Subcutaneous abdominal adipose tissue (tissue), 5 donors: Measurements from ENCODE around the gene RNF215.

ENCODE experiments used
- H3K27ac ChIP-seq: one replicate; pipeline ENCODE4 v1.7.0; 2013; ENCODE audit warnings: low read depth, mild to moderate bottlenecking, inconsistent platforms, low read length, moderate library complexity
- H3K27me3 ChIP-seq, 5 donors: one replicate each; pipeline ENCODE4 v1.7.0; 2013; ENCODE audit warnings: low read length in 5 of 5, inconsistent platforms in 1 of 5; ENCODE audit not compliant: control insufficient read depth in 5 of 5, insufficient read depth in 4 of 5
- H3K36me3 ChIP-seq, 5 donors: one replicate each; pipeline ENCODE4 v1.7.0; 2013; ENCODE audit warnings: low read length in 5 of 5; ENCODE audit not compliant: control insufficient read depth in 5 of 5, insufficient read depth in 5 of 5
- H3K4me1 ChIP-seq, 5 donors: one replicate each; pipeline ENCODE4 v1.7.0; 2013; ENCODE audit warnings: low read length in 5 of 5, mild to moderate bottlenecking in 3 of 5, moderate library complexity in 1 of 5; ENCODE audit not compliant: control insufficient read depth in 5 of 5, insufficient read depth in 5 of 5
- H3K4me3 ChIP-seq, 5 donors: one replicate each; pipeline ENCODE4 v1.7.0; 2013; ENCODE audit warnings: low read length in 5 of 5, low read depth in 1 of 5
- H3K9ac ChIP-seq, 5 donors: one replicate each; pipeline ENCODE4 v1.7.0; 2013; ENCODE audit warnings: low read length in 5 of 5, mild to moderate bottlenecking in 4 of 5, moderate library complexity in 3 of 5
- H3K9me3 ChIP-seq, 5 donors: one replicate each; pipeline ENCODE4 v1.7.0; 2013; ENCODE audit warnings: low read length in 5 of 5; ENCODE audit not compliant: control insufficient read depth in 5 of 5
- donor health status: healthy.
- donor health status: healthy.
- donor health status: healthy.
- donor health status: healthy.
- donor health status: healthy.

RNF215 gene

DNA sequence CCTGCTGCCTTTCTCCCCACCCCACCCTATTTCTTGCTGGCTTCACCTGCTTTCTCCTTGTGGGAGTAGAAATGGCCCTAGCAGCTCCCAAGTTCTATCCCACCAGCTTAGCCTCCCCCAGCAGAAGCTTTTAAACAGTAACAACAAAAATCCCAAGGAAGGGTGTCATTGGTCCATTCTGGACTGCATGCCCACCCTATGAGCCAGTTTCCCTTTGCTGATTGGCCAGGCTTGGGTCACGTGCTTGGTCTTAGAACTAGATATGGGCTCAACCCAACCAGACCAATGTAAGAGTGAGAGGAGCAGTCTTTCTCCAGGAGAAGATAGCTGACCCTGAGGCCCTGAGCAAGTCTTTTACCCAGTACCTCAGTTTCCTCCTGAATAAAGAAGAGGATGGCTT is 40.7 kb upstream of the RNF215 start:
- peaks cover 14 to 38% (median 38%) of the 10 kb centered on the region in 5 donors for H3K4me1 ChIP-seq
- H3K9me3 ChIP-seq: peaks cover 0 to 7% (median 0%) of the 10 kb centered on the region in 5 donors

DNA sequence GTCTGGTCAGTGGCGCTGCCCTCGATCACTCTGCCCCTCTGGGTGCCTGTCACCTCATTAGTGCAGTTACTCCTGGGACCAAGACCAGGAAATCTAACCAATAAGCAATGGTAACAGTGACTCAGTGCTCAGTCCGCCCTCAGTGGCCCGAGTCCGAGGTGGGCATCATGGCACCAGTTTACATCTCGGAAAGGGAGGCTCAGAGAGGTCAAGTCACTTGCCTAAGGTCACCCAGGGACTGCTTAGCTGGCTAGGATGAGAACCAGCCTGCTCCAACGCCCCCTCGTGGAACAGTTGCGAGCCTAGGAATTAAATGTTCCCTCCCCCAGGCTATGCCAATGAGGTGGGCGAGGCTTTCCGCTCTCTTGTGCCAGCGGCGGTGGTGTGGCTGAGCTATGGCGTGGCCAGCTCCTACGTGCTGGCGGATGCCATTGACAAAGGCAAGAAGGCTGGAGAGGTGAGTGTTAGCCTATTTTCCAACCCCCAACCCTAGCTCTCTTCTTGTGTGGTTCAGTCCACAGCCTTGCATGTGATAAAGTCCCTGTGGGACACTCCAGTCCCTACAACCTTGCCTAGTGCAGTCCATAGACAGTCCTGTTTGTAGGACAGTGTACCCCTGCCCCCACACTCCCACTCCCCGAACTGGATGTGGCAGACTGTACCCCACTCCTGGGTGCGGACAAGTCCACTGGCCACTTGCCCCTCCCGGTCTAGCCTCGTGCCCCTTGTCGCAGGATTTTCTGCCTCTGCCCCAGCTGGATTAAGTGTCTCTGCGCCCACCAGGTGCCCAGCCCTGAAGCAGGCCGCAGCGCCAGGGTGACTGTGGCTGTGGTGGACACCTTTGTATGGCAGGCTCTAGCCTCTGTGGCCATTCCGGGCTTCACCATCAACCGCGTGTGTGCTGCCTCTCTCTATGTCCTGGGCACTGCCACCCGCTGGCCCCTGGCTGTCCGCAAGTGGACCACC is 39.5 kb upstream of the RNF215 start:
- Histone ChIP-seq H3K27ac (peak overlapping the region; percentile 50), H3K36me3 (peaks cover 0 to 7% (median 0%) of the 10 kb centered on the region in 5 donors), H3K4me1 (peaks cover 23 to 48% (median 46%) of the 10 kb centered on the region in 5 donors), H3K9me3 (peaks cover 0 to 7% (median 0%) of the 10 kb centered on the region in 5 donors), H3K27me3 (no peaks in the 10 kb centered on the region), H3K9ac (peak overlapping the region in 2 of 5 donors; percentile 75 to 78), H3K4me3 (peak overlapping the region; percentile 55 to 73 (median 65))

More for the DNA sequence above, 40.7 kb upstream of the RNF215 start:
- H3K36me3 ChIP-seq: peaks cover 0 to 7% (median 0%) of the 10 kb centered on the region in 5 donors
- H3K4me3 ChIP-seq: no peak overlapping the region
- no peaks in the 10 kb centered on the region for H3K27me3 ChIP-seq
- H3K9ac ChIP-seq: no peak overlapping the region
- no peak overlapping the region for H3K27ac ChIP-seq

DNA sequence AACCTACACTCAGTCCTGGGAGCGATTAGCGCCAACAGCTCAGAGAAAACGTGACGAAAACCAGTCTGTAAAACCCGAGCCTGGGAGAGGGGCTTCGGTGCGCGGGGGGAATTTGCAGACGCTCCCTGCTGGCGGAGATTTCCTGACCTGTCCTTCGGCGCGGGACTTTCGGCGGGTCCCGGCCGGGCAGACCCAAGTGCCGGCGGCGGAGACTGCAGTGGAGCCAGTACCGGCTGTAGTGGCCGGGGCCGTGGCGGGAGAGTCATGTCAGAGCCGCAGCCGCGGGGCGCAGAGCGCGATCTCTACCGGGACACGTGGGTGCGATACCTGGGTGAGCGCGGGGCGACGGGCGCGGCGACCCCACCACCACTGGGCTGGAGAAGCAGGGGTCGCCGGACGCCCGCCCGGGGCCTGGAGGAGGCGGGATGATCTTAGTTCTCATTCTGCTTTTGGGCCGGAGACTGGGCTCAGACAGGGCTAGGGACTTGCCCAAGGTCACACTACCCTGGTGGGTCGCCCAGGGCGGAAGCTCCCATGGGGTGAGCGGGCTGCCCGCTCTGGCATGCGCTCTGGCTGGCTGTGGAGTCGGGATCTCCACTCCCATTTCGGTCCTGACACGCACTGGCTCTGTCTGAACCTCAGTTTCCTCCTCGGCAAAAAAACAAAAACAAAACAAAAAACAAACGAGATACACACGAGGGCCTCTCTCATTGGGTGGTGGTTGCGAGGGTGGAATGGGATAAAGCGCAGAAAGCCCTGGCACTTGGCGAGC is 38.6 kb upstream of the RNF215 start, which contains the start of gene MTFP1:
Gene MTFP1, plus strand, starts transcription at position 153 of the 772 bp plus-strand sequence. Its CDS starts 112 bp downstream, at position 265.
- H3K27me3 ChIP-seq: no peaks in the 10 kb centered on the region
- H3K9me3 ChIP-seq: peaks cover 0 to 7% (median 0%) of the 10 kb centered on the region in 5 donors
- peaks cover 23 to 50% (median 46%) of the 10 kb centered on the region in 5 donors for H3K4me1 ChIP-seq
- H3K9ac ChIP-seq: peak within 1 kb of the TSS; percentile 48 to 78 (median 70)
- H3K27ac ChIP-seq: peak within 1 kb of the TSS; percentile 96
- peak within 1 kb of the TSS; percentile 61 to 87 (median 83) for H3K4me3 ChIP-seq
- peaks cover 0 to 7% (median 0%) of the 10 kb centered on the region in 5 donors for H3K36me3 ChIP-seq

DNA sequence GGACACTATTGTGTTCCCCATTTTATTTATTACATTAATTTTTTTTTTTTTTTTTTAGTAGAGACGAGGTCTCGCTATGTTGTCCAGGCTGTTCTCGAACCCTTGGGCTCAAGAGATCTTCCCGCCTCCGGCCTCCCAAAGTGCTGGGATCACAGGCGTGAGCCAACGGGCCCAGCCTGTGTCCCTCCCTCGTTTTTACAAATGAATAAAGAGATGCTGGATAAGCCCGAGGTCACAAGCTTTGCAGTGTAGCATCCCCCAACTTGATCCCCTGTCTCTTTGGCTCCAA is 38.1 kb upstream of the RNF215 start:
- peak overlapping the region; percentile 50 for H3K27ac ChIP-seq
- peaks cover 23 to 50% (median 46%) of the 10 kb centered on the region in 5 donors for H3K4me1 ChIP-seq
- H3K27me3 ChIP-seq: no peaks in the 10 kb centered on the region
- H3K9me3 ChIP-seq: peaks cover 0 to 7% (median 0%) of the 10 kb centered on the region in 5 donors
- peak overlapping the region; percentile 61 to 73 (median 66) for H3K4me3 ChIP-seq
- H3K9ac ChIP-seq: peak overlapping the region; percentile 48 to 78 (median 65)
- peaks cover 1 to 9% (median 3%) of the 10 kb centered on the region in 5 donors for H3K36me3 ChIP-seq

DNA sequence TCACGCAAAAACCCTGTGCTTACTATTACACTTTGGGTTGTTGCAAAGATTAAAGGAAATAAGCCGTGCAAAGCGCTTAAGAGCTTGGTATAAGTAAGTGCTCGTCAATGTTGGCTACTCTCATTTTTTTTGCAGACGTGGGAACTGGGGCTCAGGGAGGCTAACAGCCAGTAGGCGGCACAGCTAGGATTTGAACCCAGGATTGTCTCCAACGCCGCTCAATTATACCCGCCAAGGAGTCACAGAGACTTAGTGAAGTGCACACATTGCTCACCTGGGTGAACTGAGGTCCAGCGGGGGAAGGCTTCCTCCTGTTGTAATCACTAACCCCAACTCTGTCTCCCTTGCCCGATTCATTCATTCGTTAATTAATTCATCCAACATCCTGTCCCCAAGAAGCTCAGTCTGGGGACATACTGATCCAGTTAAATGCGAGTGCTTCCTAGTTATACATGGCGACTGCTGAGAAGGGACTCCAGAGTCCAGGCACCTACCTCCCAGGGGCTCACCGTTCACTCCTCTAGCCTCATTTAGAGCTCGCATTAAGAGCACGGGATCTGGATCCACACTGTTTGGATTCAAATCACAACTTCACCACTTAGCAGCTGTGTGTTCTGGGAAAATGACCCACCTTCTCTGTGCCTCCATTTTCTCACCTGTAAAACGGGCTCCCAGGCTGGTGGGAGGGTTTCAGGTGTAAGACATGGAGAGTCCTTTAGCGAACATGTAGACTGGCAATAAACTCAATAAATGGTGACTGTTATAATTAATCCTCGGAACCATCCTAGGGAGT is 37.5 kb upstream of the RNF215 start:
- Histone ChIP-seq H3K27ac (peak overlapping the region; percentile 96), H3K27me3 (no peaks in the 10 kb centered on the region), H3K36me3 (peaks cover 2 to 11% (median 5%) of the 10 kb centered on the region in 5 donors), H3K4me3 (peak overlapping the region; percentile 50 to 87 (median 83)), H3K4me1 (peaks cover 23 to 50% (median 46%) of the 10 kb centered on the region in 5 donors), H3K9me3 (peaks cover 0 to 7% (median 0%) of the 10 kb centered on the region in 5 donors), H3K9ac (peak overlapping the region; percentile 63 to 75 (median 70))

DNA sequence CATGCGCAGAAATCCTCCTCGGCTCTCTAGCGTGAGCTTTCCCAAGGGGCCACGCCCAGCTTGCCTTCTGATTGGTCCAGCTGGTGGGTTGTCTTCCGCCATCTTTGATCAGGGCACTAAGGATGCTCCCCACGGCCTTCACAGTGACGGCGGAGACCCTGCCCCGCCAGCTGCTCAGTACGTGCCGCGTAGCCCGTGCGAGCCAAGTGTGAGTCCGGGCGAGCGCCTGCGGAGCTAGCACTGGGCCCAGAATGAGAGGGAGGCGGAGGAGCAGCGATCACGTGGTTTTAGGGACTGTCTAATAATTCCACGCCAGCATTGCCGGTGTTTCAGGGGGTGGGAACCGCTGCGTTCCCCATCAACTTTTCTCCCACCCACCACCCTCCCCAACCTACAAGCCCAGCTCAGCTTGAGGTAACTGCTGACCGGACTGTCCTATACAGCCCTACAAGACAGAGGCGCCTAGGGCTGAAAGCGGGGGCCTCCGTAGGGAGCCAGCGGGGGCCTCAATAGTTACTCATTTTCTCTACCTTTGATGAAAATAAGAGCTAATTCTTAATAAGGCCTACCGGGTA is 36.8 kb upstream of the RNF215 start:
- Histone ChIP-seq H3K36me3 (peaks cover 2 to 14% (median 5%) of the 10 kb centered on the region in 5 donors), H3K27me3 (no peaks in the 10 kb centered on the region), H3K27ac (peak overlapping the region; percentile 96), H3K9me3 (peaks cover 0 to 7% (median 0%) of the 10 kb centered on the region in 5 donors), H3K9ac (peak overlapping the region; percentile 63 to 93 (median 90)), H3K4me3 (peak overlapping the region; percentile 83 to 87 (median 83)), H3K4me1 (peaks cover 23 to 50% (median 46%) of the 10 kb centered on the region in 5 donors)

DNA sequence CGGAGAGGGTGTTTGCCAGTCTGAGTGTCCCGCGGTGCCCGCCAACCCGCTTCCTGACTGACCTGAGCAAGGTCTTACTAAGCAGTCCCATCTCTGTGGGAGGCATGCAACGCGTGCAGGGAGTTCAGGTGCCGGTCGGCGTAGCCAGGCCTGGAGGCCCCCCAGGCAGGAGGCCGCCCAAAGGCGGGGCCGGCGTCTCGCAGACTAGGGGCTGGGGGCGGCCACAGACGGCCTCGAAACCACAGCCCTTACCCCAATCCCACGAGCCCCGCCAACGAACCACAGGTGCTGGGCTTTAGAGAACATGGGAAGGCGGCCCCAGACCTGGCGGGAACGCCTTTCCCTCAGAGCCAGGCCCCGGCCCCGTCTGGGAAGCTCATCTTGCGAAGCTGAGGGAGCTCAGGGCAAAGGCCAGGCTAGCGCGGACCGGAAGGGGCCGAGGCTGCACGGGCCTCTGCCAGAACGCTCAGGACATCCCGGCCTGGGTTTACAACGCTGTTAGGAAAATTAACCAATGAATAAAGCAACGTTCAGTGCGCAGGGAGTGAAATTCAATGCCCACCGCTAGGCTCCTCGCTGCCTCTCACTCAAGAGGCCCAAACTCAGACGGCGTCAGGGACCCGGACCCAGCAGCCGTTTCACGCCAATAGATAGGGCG is 36.2 kb upstream of the RNF215 start:
- peak overlapping the region; percentile 83 to 87 (median 83) for H3K4me3 ChIP-seq
- H3K36me3 ChIP-seq: peaks cover 2 to 16% (median 8%) of the 10 kb centered on the region in 5 donors
- peaks cover 23 to 50% (median 46%) of the 10 kb centered on the region in 5 donors for H3K4me1 ChIP-seq
- H3K27ac ChIP-seq: peak overlapping the region; percentile 96
- H3K9ac ChIP-seq: peak overlapping the region; percentile 56 to 93 (median 90)
- H3K27me3 ChIP-seq: no peaks in the 10 kb centered on the region
- H3K9me3 ChIP-seq: peaks cover 0 to 7% (median 0%) of the 10 kb centered on the region in 5 donors

DNA sequence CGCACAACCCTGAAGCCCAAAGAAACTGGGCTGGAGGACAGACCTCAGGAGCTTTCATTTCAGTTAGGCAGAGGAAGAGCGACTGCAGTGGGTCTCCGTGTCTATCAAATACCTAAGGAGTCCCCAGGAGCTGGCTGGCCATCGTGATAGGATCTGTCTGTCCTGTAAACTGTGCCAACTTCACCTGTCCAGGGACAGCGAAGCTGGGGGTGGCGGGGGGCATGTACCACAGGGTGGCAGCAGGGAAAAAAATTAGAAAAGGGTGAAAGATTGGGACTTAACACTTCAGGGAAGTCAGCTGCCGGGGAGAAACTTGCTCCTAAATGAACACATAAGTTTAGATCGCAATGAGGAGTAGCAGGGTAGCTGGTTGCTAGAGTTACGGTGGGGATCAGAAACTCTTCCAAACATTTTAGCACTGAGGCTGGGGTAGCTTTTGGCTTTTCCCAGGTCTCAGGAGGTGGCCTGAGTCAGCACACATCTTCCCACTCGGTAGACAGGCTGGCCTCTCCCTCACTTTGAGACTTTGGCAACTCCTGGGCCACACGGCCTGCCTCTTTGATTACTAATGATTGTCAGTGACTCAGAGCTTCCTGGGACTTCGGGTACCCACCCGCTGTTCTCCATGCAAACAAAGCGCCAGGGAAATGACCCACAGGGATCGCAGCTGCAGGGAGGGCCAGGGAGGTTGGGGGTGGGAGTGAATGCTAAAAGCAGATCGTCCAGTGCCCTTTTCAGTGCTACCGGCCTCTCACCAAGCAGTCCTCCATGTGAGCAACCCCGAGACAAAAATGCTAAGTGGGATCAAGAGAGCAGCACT is 35.5 kb upstream of the RNF215 start:
- H3K4me3 ChIP-seq: peak overlapping the region; percentile 83 to 87 (median 83)
- H3K27me3 ChIP-seq: no peaks in the 10 kb centered on the region
- peaks cover 3 to 20% (median 9%) of the 10 kb centered on the region in 5 donors for H3K36me3 ChIP-seq
- H3K4me1 ChIP-seq: peaks cover 23 to 50% (median 46%) of the 10 kb centered on the region in 5 donors
- peak overlapping the region; percentile 96 for H3K27ac ChIP-seq
- peaks cover 0 to 7% (median 0%) of the 10 kb centered on the region in 5 donors for H3K9me3 ChIP-seq
- peak overlapping the region; percentile 56 to 93 (median 90) for H3K9ac ChIP-seq
